ENCODE measurements around the gene ALDH3A1. TPM values are rescaled to one million over a fixed set of nuclear protein-coding genes. Genes with fewer than 3 reads are reported as not detected.

ALDH3A1 gene
- total RNA-seq, 1 experiment from 2014 or later: 30.1 TPM

- CTCF ChIA-PET: no interaction called here
- Histone ChIP-seq H3K4me1 (ENCODE audit: insufficient read depth, low read length) (no peaks in the 10 kb centered on the region), H3K4me3 (ENCODE audit: low read length) (no peak overlapping the region), H3K9me2 (replicated peaks; ENCODE audit: low read length) (no peaks in the 10 kb centered on the region), H3K27ac (ENCODE audit: low read length) (no peak overlapping the region), H3K9me3 (ENCODE audit: low read length) (no peaks in the 10 kb centered on the region), H3K79me2 (ENCODE audit: low read length) (no peaks in the 10 kb centered on the region), H2AFZ (ENCODE audit: low read length) (no peak overlapping the region), H3K36me3 (ENCODE audit: low read depth, low read length) (no peaks in the 10 kb centered on the region), H3K27me3 (ENCODE audit: low read length) (no peaks in the 10 kb centered on the region), H4K20me1 (ENCODE audit: low read length) (no peaks in the 10 kb centered on the region), H3K9ac (ENCODE audit: low read length) (no peak overlapping the region), H3F3A (ENCODE audit: low read length, unreplicated experiment) (no peaks in the 10 kb centered on the region), H3K4me2 (ENCODE audit: low read length) (no peak overlapping the region)
- DNase-seq (no peak), ATAC-seq (no peak; the same call in 1 of the 2 replicates)
- no TSS peak for BruUV-seq (replicated peaks)
- POLR2A ChIA-PET (ENCODE audit: unreplicated experiment): no interaction called here
- intact Hi-C loops (cut with micrococcal nuclease): loop anchor here (10.0 kb wide), 1 partner anchor 395 kb away; the partner anchor contains the start of gene B9D1
- TF ChIP-seq CTCF (conservative IDR thresholded peaks at IDR 0.05; ENCODE audit: low read depth, low read length): no peak
- no peak for TF ChIP-seq EZH2 (IDR thresholded peaks at IDR 0.05; ENCODE audit: low read length, unreplicated experiment)
Measured at GRCh38 chr17:19759568-19760549, 11.8 kb upstream of the ALDH3A1 start.

GRCh38 chr17:19757536-19758180 is 9.6 kb upstream of the ALDH3A1 start:
- intact Hi-C loops (cut with micrococcal nuclease): no loop called here
- Histone ChIP-seq H3K4me3 (ENCODE audit: low read length) (no peak overlapping the region), H3K9ac (ENCODE audit: low read length) (no peak overlapping the region), H3K4me1 (ENCODE audit: insufficient read depth, low read length) (peaks cover 14% of the 10 kb centered on the region), H3K9me3 (ENCODE audit: low read length) (no peaks in the 10 kb centered on the region), H3K4me2 (ENCODE audit: low read length) (no peak overlapping the region), H3K79me2 (ENCODE audit: low read length) (no peaks in the 10 kb centered on the region), H3K36me3 (ENCODE audit: low read depth, low read length) (no peaks in the 10 kb centered on the region), H3K27me3 (ENCODE audit: low read length) (no peaks in the 10 kb centered on the region), H4K20me1 (ENCODE audit: low read length) (no peaks in the 10 kb centered on the region), H3K9me2 (replicated peaks; ENCODE audit: low read length) (no peaks in the 10 kb centered on the region), H3K27ac (ENCODE audit: low read length) (no peak overlapping the region), H2AFZ (ENCODE audit: low read length) (no peak overlapping the region), H3F3A (ENCODE audit: low read length, unreplicated experiment) (peaks cover 2% of the 10 kb centered on the region)
- ATAC-seq: no peak
- POLR2A ChIA-PET (ENCODE audit: unreplicated experiment): no interaction called here
- TF ChIP-seq EZH2phosphoT487 (IDR thresholded peaks at IDR 0.05; ENCODE audit: borderline replicate concordance, low read length) (no peak), EZH2 (IDR thresholded peaks at IDR 0.05; ENCODE audit: low read length, unreplicated experiment) (no peak), CTCF (conservative IDR thresholded peaks at IDR 0.05; ENCODE audit: low read depth, low read length) (no peak)
- no TSS peak for BruUV-seq (replicated peaks)
- CTCF ChIA-PET: no interaction called here
- no peak for DNase-seq
